ENCODE data around the gene SLC35G2.
"Not testable (repeated sequence)": the region's sequence is repeated elsewhere in the genome, so short reads cannot be mapped to it uniquely, and the experiment has no call there.

Gene SLC35G2

DNA sequence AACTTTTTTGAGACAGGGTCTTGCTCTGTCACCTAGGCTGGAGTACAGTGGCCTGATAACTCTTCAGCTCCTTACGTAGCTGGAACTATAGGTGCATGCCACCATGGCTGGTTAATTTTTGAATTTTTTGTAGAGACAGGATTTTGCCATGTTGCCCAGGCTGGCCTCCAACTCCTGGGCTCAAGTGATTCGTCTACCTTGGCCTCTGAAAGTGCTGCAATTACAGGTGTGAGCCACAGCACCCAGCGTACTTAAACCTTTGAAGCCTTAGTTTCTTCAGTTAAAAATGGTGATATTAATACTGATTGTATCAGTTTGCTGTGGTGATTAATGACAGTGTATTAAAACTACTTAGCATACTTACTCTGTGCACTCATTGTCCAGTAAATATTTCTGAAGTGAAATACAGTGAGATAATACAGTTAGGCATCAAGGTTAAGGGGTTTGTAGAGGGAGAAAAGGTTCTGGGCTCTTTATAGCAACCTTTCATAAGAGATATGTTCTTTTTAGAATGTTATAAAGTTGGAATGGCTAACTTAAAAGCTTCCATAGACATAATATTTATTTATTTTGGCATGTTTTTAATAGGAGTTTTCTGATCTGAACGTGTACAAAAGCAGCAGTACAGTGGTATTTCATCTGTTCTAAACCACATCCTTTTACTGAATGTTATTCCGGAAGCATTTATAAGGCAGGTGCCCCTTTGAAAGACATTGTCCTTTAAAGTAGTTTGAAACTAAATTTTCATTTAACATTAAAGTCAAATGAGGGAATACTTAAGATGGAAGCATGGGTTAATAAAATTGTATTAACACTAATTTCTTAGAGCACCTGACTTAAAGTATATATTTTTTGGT, 66.7 kb downstream of the SLC35G2 start:
- DNase-seq (ENCODE audit: low read depth in 2 of 2), result no peak

DNA sequence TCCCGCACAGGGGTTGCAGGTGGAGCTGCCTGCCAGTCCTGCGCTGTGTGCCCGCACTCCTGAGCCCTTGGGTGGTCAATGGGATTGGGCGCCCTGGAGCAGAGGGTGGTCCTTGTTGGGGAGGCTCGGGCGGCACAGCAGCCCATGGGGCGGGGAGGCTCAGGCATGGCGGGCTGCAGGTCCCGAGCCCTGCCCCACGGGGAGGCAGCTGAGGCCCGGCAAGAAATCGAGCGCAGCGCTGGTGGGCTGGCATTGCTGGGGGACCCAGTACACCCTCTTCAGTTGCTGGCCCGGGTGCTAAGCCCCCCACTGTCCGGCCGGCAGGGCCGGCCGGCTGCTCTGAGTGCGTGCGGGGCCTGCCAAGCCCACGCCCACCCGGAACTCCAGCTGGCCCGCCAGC, 71.0 kb downstream of the SLC35G2 start:
- no peak for DNase-seq (ENCODE audit: low read depth in 2 of 2)

DNA sequence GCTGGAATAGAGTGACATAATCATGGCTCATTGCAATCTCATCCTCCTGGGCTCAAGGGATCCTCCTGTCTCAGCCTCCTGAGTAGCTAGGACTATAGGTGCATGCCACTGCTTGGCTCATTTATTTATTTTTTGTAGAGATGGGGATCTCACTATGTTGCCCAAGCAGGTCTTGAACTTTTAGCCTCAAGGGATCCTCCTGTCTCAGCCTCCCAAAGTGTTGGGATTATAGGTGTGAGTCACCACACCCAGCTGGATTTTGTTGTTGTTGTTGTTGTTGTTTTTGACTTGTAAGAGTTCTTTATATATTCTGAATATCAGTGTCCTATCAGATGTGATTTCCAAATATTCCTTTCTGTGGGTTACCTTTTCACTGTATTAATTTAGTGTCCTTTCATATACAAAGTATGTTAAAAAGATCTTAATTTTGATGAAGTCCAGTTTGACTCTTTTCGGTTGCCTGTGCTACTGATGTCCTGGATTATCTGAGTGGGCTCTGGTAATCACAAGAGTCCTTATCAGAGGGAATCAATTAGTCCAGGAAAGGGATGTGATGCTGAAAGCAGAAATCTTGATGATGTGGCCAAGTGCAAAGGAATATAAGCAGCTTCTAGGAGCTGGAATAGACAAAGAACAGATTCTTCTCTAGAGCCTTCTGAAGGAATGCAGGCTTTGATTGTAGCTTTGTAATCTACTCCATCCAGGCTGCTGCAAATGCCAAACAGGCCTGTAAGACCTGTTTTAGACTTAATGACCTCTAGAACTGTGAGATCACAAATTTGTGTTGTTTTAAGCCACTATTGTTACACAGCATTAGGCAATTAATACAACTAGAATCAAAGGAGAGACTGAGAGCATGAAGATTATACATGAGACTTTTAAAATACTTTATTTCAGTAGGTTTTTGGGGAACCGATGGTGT, 73.3 kb downstream of the SLC35G2 start:
- DNase-seq (ENCODE audit: low read depth in 2 of 2), result no peak

DNA sequence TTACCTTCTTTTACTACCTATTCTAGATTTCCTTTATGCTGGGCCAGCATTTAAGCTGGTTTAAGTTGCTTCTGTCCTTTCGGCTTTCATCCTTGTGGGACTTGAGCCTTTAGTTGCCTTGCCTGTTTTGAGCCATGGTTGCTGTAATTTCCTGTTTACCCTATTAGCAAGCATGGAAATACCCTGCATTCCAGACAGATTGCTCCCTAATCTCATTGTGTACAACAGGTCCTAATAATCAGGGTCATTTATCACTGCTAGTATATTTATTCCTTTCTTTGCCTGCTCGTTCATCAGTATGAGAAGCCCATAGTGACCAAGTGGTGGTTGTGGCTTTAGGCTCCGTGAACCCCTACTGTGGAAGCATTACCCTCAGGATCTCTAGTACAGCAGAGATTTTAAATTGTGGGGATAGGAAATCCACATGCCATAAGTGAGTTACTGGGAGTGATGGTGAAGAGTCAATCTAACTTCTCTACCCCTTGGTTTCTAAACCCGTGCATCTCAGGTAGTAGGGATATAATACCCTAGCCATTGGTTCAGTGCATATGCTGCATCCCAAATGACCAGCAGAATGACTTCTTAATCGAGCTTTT, 75.0 kb downstream of the SLC35G2 start:
- no peak for DNase-seq (ENCODE audit: low read depth in 2 of 2)

DNA sequence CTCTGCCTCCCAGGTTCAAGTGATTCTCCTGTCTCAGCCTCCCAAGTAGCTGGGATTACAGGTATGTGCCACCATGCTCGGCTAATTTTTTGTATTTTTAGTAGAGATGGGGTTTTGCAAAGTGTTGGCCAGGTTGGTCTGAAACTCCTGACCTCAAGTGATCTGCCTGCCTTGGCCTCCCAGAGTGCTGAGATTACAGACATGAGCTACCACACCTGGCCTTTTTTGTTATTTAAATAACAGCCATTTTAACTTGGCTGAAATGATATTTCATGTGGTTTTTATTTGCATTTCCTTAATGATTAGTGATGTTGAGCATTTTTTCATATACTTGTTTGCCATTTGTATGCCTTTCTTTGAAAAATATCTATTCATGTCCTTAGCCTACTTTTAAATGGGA, 78.2 kb downstream of the SLC35G2 start:
- DNase-seq (ENCODE audit: low read depth in 2 of 2), result not testable (repeated sequence)

DNA sequence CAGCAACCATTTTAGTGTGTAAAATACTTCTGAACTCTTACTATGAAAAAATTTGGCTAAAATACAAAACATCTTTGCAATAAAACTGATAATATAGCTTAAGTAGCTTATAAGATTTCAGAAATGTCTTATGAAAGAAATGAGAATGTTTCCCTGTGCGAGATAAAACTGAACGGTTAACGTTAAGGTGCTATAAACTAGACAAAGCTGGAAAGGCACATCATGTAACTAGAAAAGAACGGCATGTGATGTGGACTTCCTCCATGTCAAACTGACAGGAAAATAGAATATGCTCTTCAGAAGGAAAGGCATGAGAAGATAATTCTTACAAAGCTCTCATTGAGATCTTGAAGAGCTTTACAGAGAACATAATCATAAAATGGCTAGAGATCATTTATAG, 79.6 kb downstream of the SLC35G2 start:
- DNase-seq (ENCODE audit: low read depth in 2 of 2), result no peak

DNA sequence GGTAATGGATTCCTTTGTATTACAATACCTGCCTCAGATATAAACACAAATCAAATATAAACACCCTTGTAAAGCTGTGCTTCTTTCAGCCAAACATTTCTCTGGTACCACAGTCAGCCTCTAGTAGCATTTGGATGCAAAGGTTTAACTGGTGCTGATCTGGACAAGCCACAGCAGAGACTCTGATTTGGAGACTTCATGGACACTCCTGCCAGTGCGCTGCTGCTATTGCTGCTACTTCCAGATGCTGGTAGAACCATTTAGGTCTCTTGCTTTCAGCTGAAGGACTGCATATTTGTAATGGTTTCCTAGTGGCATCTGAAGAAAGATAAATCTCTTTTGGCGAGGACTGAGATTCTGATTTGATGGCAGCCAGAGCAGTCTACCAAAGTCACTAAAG, 80.0 kb downstream of the SLC35G2 start:
- no peak for DNase-seq (ENCODE audit: low read depth in 2 of 2)

DNA sequence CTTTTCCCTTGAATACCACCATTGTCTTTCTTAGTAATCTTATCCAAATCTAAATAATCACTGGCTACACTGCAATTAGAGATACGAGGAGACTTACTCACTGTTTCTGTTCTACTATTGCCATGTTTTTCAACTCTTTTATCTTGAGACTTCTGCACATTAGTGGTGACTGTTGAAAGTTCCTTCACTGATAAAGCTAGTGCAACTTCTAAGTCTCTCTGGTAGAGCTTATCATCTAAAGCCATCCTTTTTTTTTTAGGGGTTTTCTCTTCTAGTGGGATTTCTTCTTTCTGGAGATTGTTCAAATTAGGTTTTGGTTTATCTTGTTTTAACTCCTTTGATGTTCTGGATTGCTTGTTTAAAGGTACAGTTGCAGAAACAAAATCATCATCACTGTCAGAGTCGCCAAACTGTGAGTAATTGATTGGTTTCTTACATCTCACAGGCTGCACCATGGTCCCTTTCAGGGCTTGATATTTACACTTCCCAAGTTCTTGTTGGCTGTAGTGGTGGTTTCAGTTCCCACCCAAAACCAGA, 80.8 kb downstream of the SLC35G2 start:
- DNase-seq (ENCODE audit: low read depth in 2 of 2), result no peak

DNA sequence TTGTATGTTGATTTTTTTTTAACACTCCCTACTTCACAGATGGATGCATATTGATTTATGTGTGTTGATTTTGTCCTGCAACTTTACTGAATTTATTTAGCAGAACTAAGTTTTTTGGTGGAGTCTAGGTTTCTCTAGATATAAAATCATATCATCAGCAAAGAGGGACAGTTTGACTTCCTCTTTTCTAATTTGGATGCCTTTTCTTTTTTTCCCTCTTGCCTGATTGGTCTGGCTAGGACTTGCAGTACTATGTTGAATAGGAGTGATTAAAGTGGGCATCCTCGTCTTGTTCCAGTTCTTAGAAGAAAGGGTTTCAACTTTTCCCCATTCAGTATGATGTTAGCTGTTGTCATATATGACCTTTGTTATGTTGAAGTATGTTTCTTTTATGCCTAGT, 81.8 kb downstream of the SLC35G2 start:
- not testable (repeated sequence) for DNase-seq (ENCODE audit: low read depth in 2 of 2)

DNA sequence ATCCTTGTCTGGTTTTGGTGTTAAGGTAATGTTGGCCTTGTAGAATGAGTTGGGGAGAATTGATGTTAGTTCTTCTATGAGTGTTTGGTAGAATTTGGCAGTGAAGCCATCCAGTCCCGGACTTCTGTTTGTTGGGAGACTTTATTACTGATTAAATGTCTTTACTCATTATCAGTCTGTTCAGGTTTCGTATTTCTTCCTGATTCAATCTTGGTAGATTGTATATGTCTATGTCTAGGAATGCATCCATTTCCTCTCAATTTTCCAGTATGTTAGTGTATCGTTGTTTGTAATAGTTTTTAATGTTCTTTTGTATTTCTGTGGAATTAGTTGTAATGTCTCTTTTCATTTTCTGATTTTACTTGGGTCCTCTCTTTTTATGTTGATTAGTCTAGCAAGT, 82.5 kb downstream of the SLC35G2 start:
- DNase-seq (ENCODE audit: low read depth in 2 of 2), result no peak

DNA sequence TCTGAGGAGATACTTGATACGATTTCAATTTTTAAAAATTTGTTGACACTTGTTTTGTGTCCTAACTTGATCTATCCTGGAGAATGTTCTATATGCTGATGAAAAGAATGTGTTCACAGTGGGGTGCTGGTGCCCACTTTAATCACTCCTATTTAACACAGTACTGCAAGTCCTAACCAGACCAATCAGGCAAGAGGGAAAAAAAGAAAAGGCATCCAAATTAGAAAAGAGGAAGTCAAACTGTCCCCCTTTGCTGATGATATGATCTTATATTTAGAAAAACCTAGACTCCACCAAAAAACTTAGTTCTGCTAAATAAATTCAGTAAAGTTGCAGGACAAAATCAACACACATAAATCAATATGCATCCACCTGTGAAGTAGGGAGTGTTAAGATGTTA, 83.6 kb downstream of the SLC35G2 start:
- DNase-seq (ENCODE audit: low read depth in 2 of 2), result not testable (repeated sequence)

DNA sequence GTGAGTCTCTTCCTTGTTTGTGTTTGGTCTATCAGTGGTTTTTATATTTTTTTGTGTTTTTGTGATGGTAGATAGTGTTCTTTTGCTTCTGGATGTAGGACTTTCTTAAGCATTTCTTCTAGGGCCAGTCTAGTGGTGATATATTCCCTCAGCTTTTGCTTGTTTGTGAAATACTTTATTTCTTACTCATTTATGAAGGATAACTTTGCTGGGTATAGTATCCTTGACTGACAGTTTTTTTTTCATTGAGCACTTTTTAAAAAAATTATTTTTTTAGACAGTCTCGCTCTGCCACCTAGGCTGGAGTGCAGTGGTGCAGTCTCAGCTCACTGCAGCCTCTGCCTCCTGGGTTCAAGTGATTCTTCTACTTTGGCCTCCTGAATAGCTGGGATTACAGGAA, 85.0 kb downstream of the SLC35G2 start:
- no peak for DNase-seq (ENCODE audit: low read depth in 2 of 2)

DNA sequence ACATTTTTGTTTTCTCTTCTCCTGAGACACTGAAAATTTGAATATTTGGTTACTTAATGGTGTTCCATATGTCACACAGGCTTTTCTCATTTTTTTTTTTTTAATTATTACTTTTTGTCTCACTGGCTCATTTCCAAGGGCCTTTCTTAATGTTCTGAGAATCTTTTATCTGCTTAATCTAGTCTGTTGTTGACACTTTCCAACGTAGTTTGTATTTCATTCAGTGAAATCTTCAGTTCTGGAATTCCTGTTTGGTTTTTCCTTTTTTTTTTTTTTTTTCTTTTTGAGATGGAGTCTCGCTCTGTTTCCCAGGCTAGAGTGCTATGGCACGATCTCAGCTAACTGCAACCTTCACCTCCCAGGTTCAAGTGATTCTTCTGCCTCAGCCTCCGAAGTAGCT, 85.8 kb downstream of the SLC35G2 start:
- DNase-seq (ENCODE audit: low read depth in 2 of 2), result no peak

Measured in activated CD8-positive, alpha-beta memory T cell treated with anti-CD3 and anti-CD28 coated beads for 4 hours (primary cell).